Mucosa of descending colon (tissue), 3 donors: ENCODE results near the gene CACHD1. TPM values are rescaled to one million over a fixed set of nuclear protein-coding genes. Genes with fewer than 3 reads are reported as not detected.

Source experiments
- ATAC-seq: fragments of 200-7000 bp; cut with Tn5 transposase; one replicate; pipeline ENCODE4 v1.9.1; 2020; ENCODE audit warnings: mild to moderate bottlenecking, moderate library complexity
- DNase-seq, 3 donors: peaks; one replicate each; pipeline ENCODE4 v3.0.0-alpha.2; 2020
- H3K36me3 ChIP-seq: fragments of 200-600 bp; one replicate; pipeline ENCODE4 v1.8.0; 2021; ENCODE audit warnings: low read depth, mild to moderate bottlenecking
- H3K4me1 ChIP-seq: fragments of 200-600 bp; one replicate; pipeline ENCODE4 v1.8.0; 2021; ENCODE audit warnings: low read depth, mild to moderate bottlenecking
- H3K4me3 ChIP-seq: fragments of 200-600 bp; one replicate; pipeline ENCODE4 v1.8.0; 2021; ENCODE audit warnings: mild to moderate bottlenecking
- H3K9me3 ChIP-seq: fragments of 200-600 bp; one replicate; pipeline ENCODE4 v1.8.0; 2021; ENCODE audit warnings: mild to moderate bottlenecking
- CTCF ChIP-seq: fragments of 200-600 bp; IDR thresholded peaks from one replicate; pipeline ENCODE4 v1.8.0; 2022; ENCODE audit warnings: antibody characterized with exemption, mild to moderate bottlenecking
- intact Hi-C, 2 donors: fragments of 100-400 bp; cut with DNase I in 1 of 2; cut with micrococcal nuclease in 1 of 2; formaldehyde crosslinking; loops; one replicate each; pipeline versions ENCODE4 v1.11.0 to v1.11.1; 2022; cut with DNase I, micrococcal nuclease
- total RNA-seq, 3 donors: library from RNA; stranded (reverse); fragmentation: NEBNext Ultra II Directional in 2 of 3; extraction: Animal tissue kit (Norgen Biotek cat#: 25700) in 2 of 3; gene quantifications; one replicate each; pipeline versions ENCODE4 v1.2.1 to v1.2.4, GENCODE V29; 2021 to 2023
- donor health status: DM: no; HTN: no; CAD: no; lungs with moderate emphysema.
- donor health status: DM: no; HTN: no; CAD: no.
- donor health status: DM: no; HTN: yes; CAD: no.

Gene CACHD1
- total RNA-seq, 3 donors from 2014 or later, result 1.3 to 3.7 (median 2.7) TPM

- H3K4me3 ChIP-seq, result no peak overlapping the region
- intact Hi-C loops, result loop anchor here in 1 of 2 donors (10.0 kb wide), 1 partner anchor 189 kb away; the partner anchor contains the start of gene CACHD1
- H3K4me1 ChIP-seq, result no peaks in the 10 kb centered on the region
- H3K36me3 ChIP-seq, result no peaks in the 10 kb centered on the region
- no peaks in the 10 kb centered on the region for H3K9me3 ChIP-seq
- DNase-seq (no peak), ATAC-seq (no peak)
- no peak for TF ChIP-seq CTCF
These were observed 194.4 kb downstream of the CACHD1 start for GRCh38 chr1:64664299-64664698.

GRCh38 chr1:64669098-64669675 is 199.3 kb downstream of the CACHD1 start:
- no peak for ATAC-seq
- TF ChIP-seq CTCF, result no peak
- intact Hi-C loops, result loop anchor here in 1 of 2 donors (10.0 kb wide), 1 partner anchor 194 kb away; the partner anchor contains the start of gene CACHD1

GRCh38 chr1:64675718-64676345 is 205.9 kb downstream of the CACHD1 start:
- no peak overlapping the region for H3K4me3 ChIP-seq
- TF ChIP-seq CTCF, result no peak
- intact Hi-C loops, result loop anchor here (10.0 kb wide), 1 partner anchor 411 kb away; no protein-coding TSS in a partner anchor
- ATAC-seq, result no peak
- no peaks in the 10 kb centered on the region for H3K36me3 ChIP-seq
- peak in 1 of 3 donors; percentile 12 for DNase-seq
- H3K9me3 ChIP-seq, result no peaks in the 10 kb centered on the region
- no peaks in the 10 kb centered on the region for H3K4me1 ChIP-seq

More at GRCh38 chr1:64669098-64669675, 199.3 kb downstream of the CACHD1 start:
- no peak overlapping the region for H3K4me3 ChIP-seq
- H3K4me1 ChIP-seq, result no peaks in the 10 kb centered on the region
- no peak for DNase-seq
- no peaks in the 10 kb centered on the region for H3K36me3 ChIP-seq
- H3K9me3 ChIP-seq, result no peaks in the 10 kb centered on the region

- intact Hi-C loops, result loop anchor here (10.0 kb wide), 1 partner anchor 412 kb away; no protein-coding TSS in a partner anchor
These were observed 206.5 kb downstream of the CACHD1 start for GRCh38 chr1:64676386-64676785.

GRCh38 chr1:64677532-64677931 is 207.6 kb downstream of the CACHD1 start:
- Histone ChIP-seq H3K9me3 (no peaks in the 10 kb centered on the region), H3K36me3 (no peaks in the 10 kb centered on the region), H3K4me3 (no peak overlapping the region), H3K4me1 (no peaks in the 10 kb centered on the region)
- no peak for ATAC-seq
- intact Hi-C loops, result loop anchor here (10.0 kb wide), 1 partner anchor 413 kb away; no protein-coding TSS in a partner anchor
- TF ChIP-seq CTCF, result no peak
- DNase-seq, result no peak

More at GRCh38 chr1:64676386-64676785, 206.5 kb downstream of the CACHD1 start:
- Histone ChIP-seq H3K4me3 (no peak overlapping the region), H3K4me1 (no peaks in the 10 kb centered on the region), H3K9me3 (no peaks in the 10 kb centered on the region), H3K36me3 (no peaks in the 10 kb centered on the region)
- no peak for ATAC-seq
- DNase-seq, result no peak
- no peak for TF ChIP-seq CTCF
